ENCODE data around the gene YTHDC1. TPM values are rescaled to one million over a fixed set of nuclear protein-coding genes. Genes with fewer than 3 reads are reported as not detected.

YTHDC1 gene
- total and polyA plus RNA-seq, 2 of the 4 experiments (the other 2 are of a cell fraction), result 31.9 to 32.7 TPM

GRCh38 chr4:68373513-68373912 is 23.6 kb upstream of the YTHDC1 start:
- Histone ChIP-seq H2AK5ac (ENCODE audit: low read depth, low read length) (no peak overlapping the region), H3K4me2 (ENCODE audit: low read depth, low read length) (peak overlapping the region; percentile 88), H4K8ac (ENCODE audit: low read depth in 2 of 2, low read length in 2 of 2) (peak overlapping the region; percentile 75 to 83), H3K4me3 (ENCODE audit: insufficient read depth, low read depth, low read length) (no peak overlapping the region), H2AFZ (replicated peaks; ENCODE audit: low read length, poor library complexity) (peak overlapping the region; percentile 91), H3K4ac (ENCODE audit: low read depth, low read length) (peak overlapping the region; percentile 73), H4K5ac (ENCODE audit: low read depth, low read length) (peak overlapping the region; percentile 24; the same call in 1 of the 2 replicates), H4K91ac (ENCODE audit: insufficient read depth, low read depth, low read length) (peak overlapping the region; percentile 81), H2AK9ac (replicated peaks; ENCODE audit: low read depth, low read length, poor library complexity) (no peak overlapping the region), H3K9ac (ENCODE audit: low read depth, low read length) (no peak overlapping the region), H2BK15ac (ENCODE audit: low read depth, low read length) (peak overlapping the region; percentile 19; the same call in 1 of the 3 replicates), H3K18ac (ENCODE audit: low read depth, low read length) (peak overlapping the region; percentile 4; the same call in 1 of the 2 replicates), H3K27me3 (ENCODE audit: control insufficient read depth, insufficient read depth, low read length) (no peaks in the 10 kb centered on the region), H3K79me1 (ENCODE audit: low read depth in 1 of 2, low read length in 2 of 2) (no peaks in the 10 kb centered on the region; a peak in 1 of 4 replicates), H3K27ac (ENCODE audit: insufficient read depth, low read length) (peak overlapping the region; percentile 10; the same call in 1 of the 2 replicates), H2BK5ac (ENCODE audit: low read depth, low read length, poor library complexity, severe bottlenecking) (no peak overlapping the region), H4K20me1 (ENCODE audit: insufficient read depth, low read length) (no peaks in the 10 kb centered on the region), H2BK120ac (ENCODE audit: low read depth, low read length) (peak overlapping the region; percentile 73), H2BK20ac (ENCODE audit: low read depth, low read length) (peak overlapping the region; percentile 53; the same call in 1 of the 2 replicates), H3K9me3 (ENCODE audit: control insufficient read depth, insufficient read depth, low read length) (no peaks in the 10 kb centered on the region), H3K36me3 (ENCODE audit: control insufficient read depth, insufficient read depth, low read length) (no peaks in the 10 kb centered on the region), H3K23ac (ENCODE audit: low read depth, low read length) (no peak overlapping the region), H3K14ac (replicated peaks; ENCODE audit: low read depth, low read length) (no peak overlapping the region), H3K56ac (ENCODE audit: extremely low read depth, insufficient read depth, low read length) (no peak overlapping the region), H3K4me1 (ENCODE audit: control insufficient read depth, insufficient read depth, low read length) (peaks cover 10% of the 10 kb centered on the region), H3K9me1 (ENCODE audit: insufficient read depth, low read length) (peaks cover 6% of the 10 kb centered on the region; the same call in 1 of the 2 replicates)
- ChIA-PET POLR2A (ENCODE audit: unreplicated experiment) (no interaction called here), CTCF (interaction anchor here (0.6 kb wide), 1 partner anchor 24 kb away, joined by 6 read pairs; no protein-coding TSS in a partner anchor)
- ATAC-seq (ENCODE audit: low read depth) (peak; percentile 65), DNase-seq (peak; percentile 67)
- intact Hi-C loops (cut with micrococcal nuclease) (loop anchor here (5.0 to 10.0 kb wide), 2 partner anchors 41 to 199 kb away; no protein-coding TSS in a partner anchor), dilution Hi-C loops (cut with HindIII; ENCODE audit: low sequenced_read_pairs, unreplicated experiment) (no loop called here), in situ Hi-C loops (cut with MboI; ENCODE audit: low sequenced_read_pairs) (no loop called here)
- BruUV-seq (replicated peaks), result no TSS peak
- TF ChIP-seq RCOR1 (IDR thresholded peaks at IDR 0.05; ENCODE audit: insufficient replicate concordance, low read length) (no peak), MXI1 (IDR thresholded peaks at IDR 0.05; ENCODE audit: borderline replicate concordance, low read depth, low read length) (no peak), MAFK (IDR thresholded peaks at IDR 0.05; ENCODE audit: low read depth, low read length) (no peak)
- TF ChIP-seq, protein P1, sequence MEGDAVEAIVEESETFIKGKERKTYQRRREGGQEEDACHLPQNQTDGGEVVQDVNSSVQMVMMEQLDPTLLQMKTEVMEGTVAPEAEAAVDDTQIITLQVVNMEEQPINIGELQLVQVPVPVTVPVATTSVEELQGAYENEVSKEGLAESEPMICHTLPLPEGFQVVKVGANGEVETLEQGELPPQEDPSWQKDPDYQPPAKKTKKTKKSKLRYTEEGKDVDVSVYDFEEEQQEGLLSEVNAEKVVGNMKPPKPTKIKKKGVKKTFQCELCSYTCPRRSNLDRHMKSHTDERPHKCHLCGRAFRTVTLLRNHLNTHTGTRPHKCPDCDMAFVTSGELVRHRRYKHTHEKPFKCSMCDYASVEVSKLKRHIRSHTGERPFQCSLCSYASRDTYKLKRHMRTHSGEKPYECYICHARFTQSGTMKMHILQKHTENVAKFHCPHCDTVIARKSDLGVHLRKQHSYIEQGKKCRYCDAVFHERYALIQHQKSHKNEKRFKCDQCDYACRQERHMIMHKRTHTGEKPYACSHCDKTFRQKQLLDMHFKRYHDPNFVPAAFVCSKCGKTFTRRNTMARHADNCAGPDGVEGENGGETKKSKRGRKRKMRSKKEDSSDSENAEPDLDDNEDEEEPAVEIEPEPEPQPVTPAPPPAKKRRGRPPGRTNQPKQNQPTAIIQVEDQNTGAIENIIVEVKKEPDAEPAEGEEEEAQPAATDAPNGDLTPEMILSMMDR (conservative IDR thresholded peaks at IDR 0.05; ENCODE audit: low read depth, low read length), result no peak
- TF ChIP-seq, protein P2, sequence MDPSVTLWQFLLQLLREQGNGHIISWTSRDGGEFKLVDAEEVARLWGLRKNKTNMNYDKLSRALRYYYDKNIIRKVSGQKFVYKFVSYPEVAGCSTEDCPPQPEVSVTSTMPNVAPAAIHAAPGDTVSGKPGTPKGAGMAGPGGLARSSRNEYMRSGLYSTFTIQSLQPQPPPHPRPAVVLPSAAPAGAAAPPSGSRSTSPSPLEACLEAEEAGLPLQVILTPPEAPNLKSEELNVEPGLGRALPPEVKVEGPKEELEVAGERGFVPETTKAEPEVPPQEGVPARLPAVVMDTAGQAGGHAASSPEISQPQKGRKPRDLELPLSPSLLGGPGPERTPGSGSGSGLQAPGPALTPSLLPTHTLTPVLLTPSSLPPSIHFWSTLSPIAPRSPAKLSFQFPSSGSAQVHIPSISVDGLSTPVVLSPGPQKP (IDR thresholded peaks at IDR 0.05; ENCODE audit: borderline replicate concordance, low read depth, low read length), result no peak
- WGBS, 2 experiments (ENCODE audit: extremely low coverage in 2 of 2, insufficient read length in 1 of 2), result 20% methylated on average over 1 of the region's 16 CpGs; no CpG with 5 or more reads in 1 of the 2 experiments

All from IMR-90 (cell line).